ENCODE data around the gene WDR55. TPM values are rescaled to one million over a fixed set of nuclear protein-coding genes. Genes with fewer than 3 reads are reported as not detected.
"Not testable (repeated sequence)": the region's sequence is repeated elsewhere in the genome, so short reads cannot be mapped to it uniquely, and the experiment has no call there.

The WDR55 gene
- total RNA-seq, 6 experiments from 2014 or later, result 13.3 to 18.4 (median 15.0) TPM

GRCh38 chr5:140664030-140664358 is 710 bp upstream of the WDR55 start:
- ATAC-seq, result peak; percentile 1 to 35 (median 12)
- Histone ChIP-seq H3K4me3 (peak overlapping the region; percentile 56 to 84 (median 83)), H3K27me3 (no peaks in the 10 kb centered on the region), H3K9me3 (no peaks in the 10 kb centered on the region), H3K36me3 (peaks cover 0 to 52% (median 20%) of the 10 kb centered on the region in 4 donors), H3K4me1 (peaks cover 0 to 19% (median 4%) of the 10 kb centered on the region in 4 donors), H3K27ac (peak overlapping the region; percentile 54 to 88 (median 73))
- DNase-seq, result peak in 1 of 3 donors; percentile 27
- TF ChIP-seq POLR2A (IDR thresholded peaks at IDR 0.05) (no peak), CTCF (IDR thresholded peaks at IDR 0.05) (no peak)
- 6% methylated on average over 18 of the region's 18 CpGs for WGBS (ENCODE audit: insufficient coverage, low coverage, low lambda C conversion rate, missing lambda C conversion rate)
- intact Hi-C loops (cut with DNase I), result no loop called here

GRCh38 chr5:140671035-140671434 is 6.3 kb downstream of the WDR55 start:
- peaks cover 0 to 47% (median 12%) of the 10 kb centered on the region in 4 donors for H3K36me3 ChIP-seq
- ATAC-seq, result peak in 1 of 4 donors; percentile 6
- H3K27me3 ChIP-seq; H3K4me1 ChIP-seq; H3K9me3 ChIP-seq; H3K27ac ChIP-seq; H3K4me3 ChIP-seq; intact Hi-C loops (cut with DNase I); DNase-seq: not testable (repeated sequence)
- WGBS (ENCODE audit: insufficient coverage, low coverage, low lambda C conversion rate, missing lambda C conversion rate), result 100% methylated on average over 1 of the region's 4 CpGs

- intact Hi-C loops (cut with DNase I), result no loop called here
- H3K27me3 ChIP-seq, result no peaks in the 10 kb centered on the region
- H3K27ac ChIP-seq, result no peak overlapping the region
- no peaks in the 10 kb centered on the region for H3K4me1 ChIP-seq
- 90% methylated on average over 1 of the region's 7 CpGs for WGBS (ENCODE audit: insufficient coverage, low coverage, low lambda C conversion rate, missing lambda C conversion rate)
- DNase-seq (no peak), ATAC-seq (no peak)
- TF ChIP-seq POLR2A (IDR thresholded peaks at IDR 0.05) (no peak), CTCF (IDR thresholded peaks at IDR 0.05) (no peak)
- H3K9me3 ChIP-seq, result no peaks in the 10 kb centered on the region
- H3K36me3 ChIP-seq, result peaks cover 0 to 52% (median 14%) of the 10 kb centered on the region in 4 donors
- H3K4me3 ChIP-seq, result no peak overlapping the region
These were observed 6.9 kb downstream of the WDR55 start for GRCh38 chr5:140671472-140672125.

GRCh38 chr5:140672455-140673186 is 7.9 kb downstream of the WDR55 start:
- TF ChIP-seq CTCF (IDR thresholded peaks at IDR 0.05) (no peak), POLR2A (IDR thresholded peaks at IDR 0.05) (no peak)
- peak; percentile 22 to 62 (median 34) for ATAC-seq
- H3K27ac ChIP-seq, result no peak overlapping the region
- H3K4me3 ChIP-seq, result no peak overlapping the region
- WGBS (ENCODE audit: insufficient coverage, low coverage, low lambda C conversion rate, missing lambda C conversion rate), result 75% methylated on average over 17 of the region's 70 CpGs
- no peaks in the 10 kb centered on the region for H3K4me1 ChIP-seq
- intact Hi-C loops (cut with DNase I), result no loop called here
- DNase-seq, result peak in 2 of 3 donors; percentile 44 to 62
- H3K36me3 ChIP-seq, result peaks cover 0 to 63% (median 17%) of the 10 kb centered on the region in 4 donors
- H3K27me3 ChIP-seq, result no peaks in the 10 kb centered on the region
- no peaks in the 10 kb centered on the region for H3K9me3 ChIP-seq
